ENCODE results near the gene CHST2. TPM values are rescaled to one million over a fixed set of nuclear protein-coding genes. Genes with fewer than 3 reads are reported as not detected.
"Not testable (repeated sequence)": the region's sequence is repeated elsewhere in the genome, so short reads cannot be mapped to it uniquely, and the experiment has no call there.

Gene CHST2
- total RNA-seq = 6.0 and 6.7 TPM in 2 replicates

- intact Hi-C loops (cut with micrococcal nuclease) = loop anchor here (1.0 to 2.0 kb wide), 4 partner anchors 58 to 525 kb away; partner anchors contain the start of gene U2SURP
Observed at GRCh38 chr3:143119009-143119914, at the start of gene CHST2. CHST2 (plus strand) TSS chr3:143119771; CDS start chr3:143120817, 1,046 bp downstream.

- intact Hi-C loops (cut with micrococcal nuclease) = no loop called here
Observed at GRCh38 chr3:143070977-143071551, 48.5 kb upstream of the CHST2 start.

- intact Hi-C loops (cut with micrococcal nuclease) = no loop called here
Observed at GRCh38 chr3:143071776-143072175, 47.8 kb upstream of the CHST2 start.

GRCh38 chr3:143072298-143073020, 47.1 kb upstream of the CHST2 start:
- intact Hi-C loops (cut with micrococcal nuclease) = not testable (repeated sequence)

GRCh38 chr3:143073541-143073940, 46.0 kb upstream of the CHST2 start:
- intact Hi-C loops (cut with micrococcal nuclease) = not testable (repeated sequence)

GRCh38 chr3:143073983-143074382, 45.6 kb upstream of the CHST2 start:
- intact Hi-C loops (cut with micrococcal nuclease) = not testable (repeated sequence)

- intact Hi-C loops (cut with micrococcal nuclease) = no loop called here
Observed at GRCh38 chr3:143078883-143079282, 40.7 kb upstream of the CHST2 start.

- intact Hi-C loops (cut with micrococcal nuclease) = no loop called here
Observed at GRCh38 chr3:143080196-143080595, 39.4 kb upstream of the CHST2 start.

GRCh38 chr3:143081365-143081764, 38.2 kb upstream of the CHST2 start:
- intact Hi-C loops (cut with micrococcal nuclease) = no loop called here

- intact Hi-C loops (cut with micrococcal nuclease) = no loop called here
Observed at GRCh38 chr3:143081844-143082778, 37.5 kb upstream of the CHST2 start.

GRCh38 chr3:143083781-143084180, 35.8 kb upstream of the CHST2 start:
- intact Hi-C loops (cut with micrococcal nuclease) = no loop called here

GRCh38 chr3:143084856-143085731, 34.5 kb upstream of the CHST2 start:
- intact Hi-C loops (cut with micrococcal nuclease) = no loop called here

- intact Hi-C loops (cut with micrococcal nuclease) = no loop called here
Observed at GRCh38 chr3:143088835-143089234, 30.7 kb upstream of the CHST2 start.

- intact Hi-C loops (cut with micrococcal nuclease) = no loop called here
Observed at GRCh38 chr3:143089965-143090364, 29.6 kb upstream of the CHST2 start.

- intact Hi-C loops (cut with micrococcal nuclease) = no loop called here
Observed at GRCh38 chr3:143090486-143090885, 29.1 kb upstream of the CHST2 start.

- intact Hi-C loops (cut with micrococcal nuclease) = no loop called here
Observed at GRCh38 chr3:143090976-143091837, 28.4 kb upstream of the CHST2 start.

- intact Hi-C loops (cut with micrococcal nuclease) = no loop called here
Observed at GRCh38 chr3:143092191-143092590, 27.4 kb upstream of the CHST2 start.

- intact Hi-C loops (cut with micrococcal nuclease) = no loop called here
Observed at GRCh38 chr3:143095813-143096212, 23.8 kb upstream of the CHST2 start.

Data from T-helper 1 cell treated with Interleukin-12 subunit alpha and Interleukin-12 subunit beta and Interleukin-4 antibody, amounts not matched to agents 30 ng/mL and 1 ng/mL, for 36 hours (primary cell).